GM23338 (cell line): Measurements from ENCODE around the gene CERS3. TPM values are rescaled to one million over a fixed set of nuclear protein-coding genes. Genes with fewer than 3 reads are reported as not detected.

Source experiments
- ATAC-seq: fragments of 200-7000 bp; cut with Tn5 transposase; 3 replicates; pipeline ENCODE4 v1.9.1; 2020
- DNase-seq: peaks from one replicate; pipeline ENCODE4 v3.0.0-alpha.2; 2015; ENCODE audit warnings: low spot score
- H2AFZ ChIP-seq: fragments of 200-600 bp; sonication (generic); 2 replicates; pipeline ENCODE4 v1.8.0; 2016; ENCODE audit warnings: antibody characterized with exemption, mild to moderate bottlenecking, moderate library complexity
- H3F3A ChIP-seq: fragments of 200-600 bp; sonication (generic); replicated peaks from 2 replicates; pipeline ENCODE4 v1.8.0; 2017; ENCODE audit warnings: antibody characterized with exemption, mixed run types, low read depth
- H3K27ac ChIP-seq: fragments of 200-600 bp; sonication (generic); 2 replicates; pipeline ENCODE4 v1.6.1; 2016; ENCODE audit warnings: low read depth
- H3K27me3 ChIP-seq: fragments of 200-600 bp; sonication (generic); 2 replicates; pipeline ENCODE4 v1.8.0; 2016; ENCODE audit warnings: mild to moderate bottlenecking, mixed run types, moderate library complexity; ENCODE audit not compliant: insufficient read depth
- H3K36me3 ChIP-seq: fragments of 200-600 bp; sonication (generic); 2 replicates; pipeline ENCODE4 v1.8.0; 2016; ENCODE audit warnings: mild to moderate bottlenecking; ENCODE audit not compliant: insufficient read depth
- H3K4me1 ChIP-seq: fragments of 200-600 bp; sonication (generic); 2 replicates; pipeline ENCODE4 v1.8.0; 2016; ENCODE audit warnings: mild to moderate bottlenecking, moderate library complexity; ENCODE audit not compliant: insufficient read depth
- H3K4me2 ChIP-seq: fragments of 200-600 bp; sonication (generic); 2 replicates; pipeline ENCODE4 v1.7.1; 2017; ENCODE audit warnings: mixed run types
- H3K4me3 ChIP-seq: fragments of 200-600 bp; sonication (generic); 2 replicates; pipeline ENCODE4 v1.6.1; 2016; ENCODE audit warnings: mixed run types
- H3K79me2 ChIP-seq: fragments of 200-600 bp; sonication (generic); replicated peaks from 2 replicates; pipeline ENCODE4 v1.8.0; 2017; ENCODE audit warnings: mild to moderate bottlenecking; ENCODE audit not compliant: insufficient read depth
- H3K9me2 ChIP-seq: fragments of 200-600 bp; sonication (generic); 2 replicates; pipeline ENCODE4 v1.8.0; 2017; ENCODE audit not compliant: insufficient read depth
- H4K20me1 ChIP-seq: fragments of 200-600 bp; sonication (generic); replicated peaks from 2 replicates; pipeline ENCODE4 v1.8.0; 2017; ENCODE audit warnings: mild to moderate bottlenecking; ENCODE audit not compliant: insufficient read depth
- H3K27ac Mint-ChIP-seq: 2 replicates; pipeline ENCODE4 v1.8.0; 2020; ENCODE audit warnings: inconsistent platforms, mild to moderate bottlenecking, moderate library complexity, mixed read lengths
- H3K27me3 Mint-ChIP-seq: 3 replicates; pipeline ENCODE4 v1.8.0; 2022; ENCODE audit warnings: low read depth, mild to moderate bottlenecking, moderate library complexity, mixed read lengths, inconsistent platforms; ENCODE audit not compliant: insufficient read depth, poor library complexity
- H3K36me3 Mint-ChIP-seq: 3 replicates; pipeline ENCODE4 v1.8.0; 2021; ENCODE audit warnings: low read depth, mild to moderate bottlenecking, inconsistent platforms, moderate library complexity, mixed read lengths
- H3K4me1 Mint-ChIP-seq: 3 replicates; pipeline ENCODE4 v1.8.0; 2020; ENCODE audit warnings: mild to moderate bottlenecking, inconsistent platforms, mixed read lengths
- H3K4me3 Mint-ChIP-seq: 3 replicates; pipeline ENCODE4 v1.8.0; 2021; ENCODE audit warnings: moderate library complexity, mild to moderate bottlenecking, inconsistent platforms, mixed read lengths
- H3K9me3 Mint-ChIP-seq: 3 replicates; pipeline ENCODE4 v1.8.0; 2020; ENCODE audit warnings: moderate library complexity, mild to moderate bottlenecking, inconsistent platforms, mixed read lengths
- CREB1 ChIP-seq: fragments of 250-450 bp; sonication (Bioruptor Pico); IDR thresholded peaks from 2 replicates; pipeline ENCODE4 v1.5.0; 2020; ENCODE audit warnings: low read depth, mild to moderate bottlenecking, moderate library complexity
- CTCF ChIP-seq, 2 experiments: fragments of 200-600 bp in 1 of 2; sonication (generic) in 1 of 2; conservative IDR thresholded peaks; 2 replicates each; pipeline versions ENCODE4 v1.5.1 to v1.6.1; 2016 to 2017; ENCODE audit warnings: antibody characterized with exemption in 2 of 2, low read depth in 2 of 2, mild to moderate bottlenecking in 2 of 2, moderate library complexity in 1 of 2
- ETS1 ChIP-seq: IDR thresholded peaks from 2 replicates; pipeline ENCODE4 v1.6.1; 2016; ENCODE audit warnings: antibody characterized with exemption
- EZH2 ChIP-seq: fragments of 200-600 bp; sonication (generic); IDR thresholded peaks from one replicate; pipeline ENCODE4 v1.8.0; 2017; ENCODE audit warnings: antibody characterized with exemption, mild to moderate bottlenecking, low read depth; ENCODE audit not compliant: unreplicated experiment
- EZH2phosphoT487 ChIP-seq: fragments of 200-600 bp; sonication (generic); IDR thresholded peaks from one replicate; pipeline ENCODE4 v1.8.1; 2018; ENCODE audit warnings: antibody characterized with exemption; ENCODE audit not compliant: unreplicated experiment
- JUNB ChIP-seq: IDR thresholded peaks from one replicate; pipeline ENCODE4 v1.6.1; 2016; ENCODE audit warnings: antibody characterized with exemption; ENCODE audit not compliant: unreplicated experiment
- NANOG ChIP-seq: IDR thresholded peaks from 2 replicates; pipeline ENCODE4 v1.6.1; 2016; ENCODE audit warnings: antibody characterized with exemption, borderline replicate concordance
- POLR2AphosphoS5 ChIP-seq: IDR thresholded peaks from 2 replicates; pipeline ENCODE4 v1.6.1; 2016; ENCODE audit warnings: antibody characterized with exemption, low read depth
- REST ChIP-seq: IDR thresholded peaks from one replicate; pipeline ENCODE4 v1.6.1; 2018; ENCODE audit warnings: antibody characterized with exemption; ENCODE audit not compliant: unreplicated experiment
- STAT1 ChIP-seq: IDR thresholded peaks from one replicate; pipeline ENCODE4 v1.6.1; 2016; ENCODE audit warnings: antibody characterized with exemption; ENCODE audit not compliant: unreplicated experiment
- ZNF114 ChIP-seq: fragments of 250-450 bp; sonication (Bioruptor Pico); IDR thresholded peaks from 2 replicates; pipeline ENCODE4 v1.5.0; 2020; ENCODE audit warnings: mild to moderate bottlenecking, moderate library complexity
- ZNF331 ChIP-seq: fragments of 250-450 bp; sonication (Bioruptor Pico); IDR thresholded peaks from 2 replicates; pipeline ENCODE4 v1.5.0; 2020; ENCODE audit warnings: low read depth, mild to moderate bottlenecking, moderate library complexity
- ZNF462 ChIP-seq: fragments of 250-450 bp; sonication (Bioruptor Pico); IDR thresholded peaks from 2 replicates; pipeline ENCODE4 v1.5.0; 2020; ENCODE audit warnings: mild to moderate bottlenecking, moderate library complexity
- polyA plus RNA-seq: library from polyadenylated mRNA; unstranded; fragments of >200 nt; fragmentation: Nextera tagmentation; extraction: Ambion mirVana; gene quantifications from 2 replicates; pipeline ENCODE4 v1.2.1, GENCODE V29; 2016
- total RNA-seq: library from RNA; depleted of rRNA; stranded (reverse); fragments of >200 nt; shearing (Covaris generic); gene quantifications from 2 replicates; pipeline ENCODE4 v1.2.3, GENCODE V29; 2014

Gene CERS3
- total and polyA plus RNA-seq, 2 experiments from 2014 or later: 1.8 to 2.2 TPM

GRCh38 chr15:100476805-100477204, 51.9 kb downstream of the CERS3 start:
- H3K36me3 Mint-ChIP-seq: no peaks in the 10 kb centered on the region
- ATAC-seq (no peak), DNase-seq (no peak)
- Histone ChIP-seq H3K4me1 (no peaks in the 10 kb centered on the region), H3K4me2 (no peak overlapping the region), H2AFZ (no peak overlapping the region), H3K27me3 (no peaks in the 10 kb centered on the region), H3K9me2 (0 out of 2 replicates have a peak, but pooled peaks cover 4% of the 10 kb centered on the region), H4K20me1 (no peaks in the 10 kb centered on the region), H3K36me3 (no peaks in the 10 kb centered on the region; the same call in 1 of the 2 replicates), H3K27ac (no peak overlapping the region), H3F3A (no peaks in the 10 kb centered on the region), H3K4me3 (no peak overlapping the region), H3K79me2 (no peaks in the 10 kb centered on the region)
- TF ChIP-seq JUNB (no peak), NANOG (no peak), ZNF114 (CRISPR knock-in tag) (no peak), ETS1 (no peak), REST (no peak), EZH2phosphoT487 (no peak), EZH2 (no peak), POLR2AphosphoS5 (no peak), ZNF462 (CRISPR knock-in tag) (no peak), CREB1 (no peak), CTCF (conservative IDR thresholded peaks at IDR 0.05; ENCODE audit: low read depth in 2 of 2) (no peak), ZNF331 (no peak), STAT1 (no peak)
- no peaks in the 10 kb centered on the region for H3K4me1 Mint-ChIP-seq
- no peak overlapping the region for H3K27ac Mint-ChIP-seq
- H3K27me3 Mint-ChIP-seq: peaks cover 4% of the 10 kb centered on the region
- no peak overlapping the region for H3K4me3 Mint-ChIP-seq
- peaks cover 15% of the 10 kb centered on the region; the same call in 2 of the 3 replicates for H3K9me3 Mint-ChIP-seq
